ENCODE results near the gene KXD1. TPM values are rescaled to one million over a fixed set of nuclear protein-coding genes. Genes with fewer than 3 reads are reported as not detected.

KXD1 gene
- total and polyA plus RNA-seq, 10 of the 15 experiments (the other 5 are each of a cell fraction or from before 2014, with no cell fraction given): 27.5 to 209 (median 129) TPM

DNA sequence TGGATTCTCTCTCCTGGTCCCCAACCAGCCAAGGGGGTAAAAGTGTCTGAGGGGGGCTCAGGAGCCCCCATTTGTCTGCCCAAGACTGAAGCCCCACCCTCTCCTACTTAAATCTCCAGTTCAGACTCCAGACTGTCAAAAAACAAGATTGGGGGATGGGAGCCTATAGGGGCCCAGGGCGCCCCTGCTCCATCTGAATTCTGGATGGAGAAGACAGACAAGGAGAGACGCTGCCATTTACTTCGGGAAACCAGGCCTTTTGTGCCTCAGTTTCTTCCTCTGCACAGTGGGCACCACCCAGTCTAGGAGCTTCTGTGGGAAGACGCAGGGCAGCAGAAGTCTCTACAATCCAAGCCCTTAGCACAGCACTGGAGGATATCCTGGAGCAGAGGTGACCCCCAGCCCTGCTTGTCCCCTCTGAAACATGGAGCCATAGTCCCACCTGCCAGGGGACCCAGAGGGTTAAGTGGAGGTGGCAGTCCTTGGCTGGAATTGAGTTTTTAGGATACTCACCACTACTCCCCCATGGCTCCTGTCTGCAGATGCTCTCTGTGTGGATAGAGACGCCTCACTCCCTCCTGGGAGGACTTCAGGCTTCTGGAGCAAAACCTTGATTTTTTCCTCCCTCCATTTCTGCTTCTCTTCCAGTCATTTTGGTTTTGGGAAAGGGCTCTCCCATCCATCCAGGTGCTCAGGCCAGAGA, 50.6 kb downstream of the KXD1 start (continued):
- TF ChIP-seq, protein P1, sequence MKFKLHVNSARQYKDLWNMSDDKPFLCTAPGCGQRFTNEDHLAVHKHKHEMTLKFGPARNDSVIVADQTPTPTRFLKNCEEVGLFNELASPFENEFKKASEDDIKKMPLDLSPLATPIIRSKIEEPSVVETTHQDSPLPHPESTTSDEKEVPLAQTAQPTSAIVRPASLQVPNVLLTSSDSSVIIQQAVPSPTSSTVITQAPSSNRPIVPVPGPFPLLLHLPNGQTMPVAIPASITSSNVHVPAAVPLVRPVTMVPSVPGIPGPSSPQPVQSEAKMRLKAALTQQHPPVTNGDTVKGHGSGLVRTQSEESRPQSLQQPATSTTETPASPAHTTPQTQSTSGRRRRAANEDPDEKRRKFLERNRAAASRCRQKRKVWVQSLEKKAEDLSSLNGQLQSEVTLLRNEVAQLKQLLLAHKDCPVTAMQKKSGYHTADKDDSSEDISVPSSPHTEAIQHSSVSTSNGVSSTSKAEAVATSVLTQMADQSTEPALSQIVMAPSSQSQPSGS (IDR thresholded peaks at IDR 0.05; ENCODE audit: low read length): no peak
- TF ChIP-seq NR2F1 (conservative IDR thresholded peaks at IDR 0.05): no peak

DNA sequence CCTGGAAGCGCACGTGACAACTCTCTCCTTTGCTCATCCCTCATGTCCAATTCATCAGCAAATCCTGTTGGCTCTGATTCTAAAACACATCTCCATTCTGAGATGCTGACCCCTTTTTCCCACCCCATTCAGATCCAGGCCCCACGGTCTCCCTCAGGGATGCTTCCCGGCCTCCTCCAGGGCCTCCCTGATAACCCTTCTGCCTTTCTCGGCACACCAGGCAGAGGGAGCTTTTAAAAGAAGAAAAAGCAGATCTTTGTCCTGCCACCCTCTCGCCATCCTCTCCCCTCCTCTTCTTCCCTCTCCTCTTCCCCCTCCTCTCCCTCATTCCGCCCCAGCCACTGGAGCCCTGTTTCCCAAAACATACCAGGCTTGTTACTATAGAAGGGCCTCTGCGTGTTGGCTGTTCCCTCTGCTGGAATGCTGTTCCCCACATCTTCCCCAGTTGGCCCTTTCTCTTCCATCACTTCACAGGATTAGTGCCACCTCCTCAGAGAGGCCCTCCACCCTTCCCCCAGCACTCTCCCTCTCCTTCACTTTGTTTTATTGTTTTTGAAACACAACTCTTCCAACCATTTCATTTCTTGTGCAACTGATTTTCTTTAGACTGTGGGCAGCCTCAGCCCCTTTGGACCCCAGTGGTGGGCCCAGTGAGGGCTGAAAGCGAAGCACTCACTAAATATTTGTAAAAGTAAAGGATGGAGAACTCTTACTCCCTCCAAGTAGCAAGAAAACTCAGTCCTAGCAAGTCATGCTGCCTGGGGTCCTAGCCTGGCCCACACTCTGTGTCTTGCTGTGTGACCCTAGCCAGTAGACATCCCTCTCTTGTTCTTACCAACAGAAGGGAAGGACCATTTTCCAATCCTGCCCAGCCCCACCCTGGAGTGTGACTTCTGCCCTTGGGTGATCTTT, 51.4 kb downstream of the KXD1 start:
- DNase-seq (ENCODE audit: low read depth, low spot score) (no peak), FAIRE-seq (no peak), ATAC-seq (no peak)
- TF ChIP-seq LARP7 (IDR thresholded peaks at IDR 0.05) (no peak), RAD21 (IDR thresholded peaks at IDR 0.05; ENCODE audit: insufficient read depth, low read depth, low read length) (no peak), CBFB (IDR thresholded peaks at IDR 0.05; ENCODE audit: low read depth) (no peak), SPI1 (IDR thresholded peaks at IDR 0.05; ENCODE audit: borderline replicate concordance, insufficient read depth, low read depth, low read length) (no peak), TAF1 (IDR thresholded peaks at IDR 0.05; ENCODE audit: borderline replicate concordance, low read depth, low read length) (no peak), FOXK2 (IDR thresholded peaks at IDR 0.05) (no peak), CTCF (IDR thresholded peaks at IDR 0.05 in 2 of 3, conservative IDR thresholded peaks at IDR 0.05 in 1 of 3; ENCODE audit: control insufficient read depth in 2 of 3, extremely low read depth in 1 of 3, insufficient read depth in 1 of 3, low read depth in 3 of 3, low read length in 3 of 3) (no peak), ZNF24 (IDR thresholded peaks at IDR 0.05) (no peak)
- TF ChIP-seq, protein P2, sequence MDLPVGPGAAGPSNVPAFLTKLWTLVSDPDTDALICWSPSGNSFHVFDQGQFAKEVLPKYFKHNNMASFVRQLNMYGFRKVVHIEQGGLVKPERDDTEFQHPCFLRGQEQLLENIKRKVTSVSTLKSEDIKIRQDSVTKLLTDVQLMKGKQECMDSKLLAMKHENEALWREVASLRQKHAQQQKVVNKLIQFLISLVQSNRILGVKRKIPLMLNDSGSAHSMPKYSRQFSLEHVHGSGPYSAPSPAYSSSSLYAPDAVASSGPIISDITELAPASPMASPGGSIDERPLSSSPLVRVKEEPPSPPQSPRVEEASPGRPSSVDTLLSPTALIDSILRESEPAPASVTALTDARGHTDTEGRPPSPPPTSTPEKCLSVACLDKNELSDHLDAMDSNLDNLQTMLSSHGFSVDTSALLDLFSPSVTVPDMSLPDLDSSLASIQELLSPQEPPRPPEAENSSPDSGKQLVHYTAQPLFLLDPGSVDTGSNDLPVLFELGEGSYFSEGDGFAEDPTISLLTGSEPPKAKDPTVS (IDR thresholded peaks at IDR 0.05; ENCODE audit: low read depth, low read length): no peak
- TF ChIP-seq, protein P3, sequence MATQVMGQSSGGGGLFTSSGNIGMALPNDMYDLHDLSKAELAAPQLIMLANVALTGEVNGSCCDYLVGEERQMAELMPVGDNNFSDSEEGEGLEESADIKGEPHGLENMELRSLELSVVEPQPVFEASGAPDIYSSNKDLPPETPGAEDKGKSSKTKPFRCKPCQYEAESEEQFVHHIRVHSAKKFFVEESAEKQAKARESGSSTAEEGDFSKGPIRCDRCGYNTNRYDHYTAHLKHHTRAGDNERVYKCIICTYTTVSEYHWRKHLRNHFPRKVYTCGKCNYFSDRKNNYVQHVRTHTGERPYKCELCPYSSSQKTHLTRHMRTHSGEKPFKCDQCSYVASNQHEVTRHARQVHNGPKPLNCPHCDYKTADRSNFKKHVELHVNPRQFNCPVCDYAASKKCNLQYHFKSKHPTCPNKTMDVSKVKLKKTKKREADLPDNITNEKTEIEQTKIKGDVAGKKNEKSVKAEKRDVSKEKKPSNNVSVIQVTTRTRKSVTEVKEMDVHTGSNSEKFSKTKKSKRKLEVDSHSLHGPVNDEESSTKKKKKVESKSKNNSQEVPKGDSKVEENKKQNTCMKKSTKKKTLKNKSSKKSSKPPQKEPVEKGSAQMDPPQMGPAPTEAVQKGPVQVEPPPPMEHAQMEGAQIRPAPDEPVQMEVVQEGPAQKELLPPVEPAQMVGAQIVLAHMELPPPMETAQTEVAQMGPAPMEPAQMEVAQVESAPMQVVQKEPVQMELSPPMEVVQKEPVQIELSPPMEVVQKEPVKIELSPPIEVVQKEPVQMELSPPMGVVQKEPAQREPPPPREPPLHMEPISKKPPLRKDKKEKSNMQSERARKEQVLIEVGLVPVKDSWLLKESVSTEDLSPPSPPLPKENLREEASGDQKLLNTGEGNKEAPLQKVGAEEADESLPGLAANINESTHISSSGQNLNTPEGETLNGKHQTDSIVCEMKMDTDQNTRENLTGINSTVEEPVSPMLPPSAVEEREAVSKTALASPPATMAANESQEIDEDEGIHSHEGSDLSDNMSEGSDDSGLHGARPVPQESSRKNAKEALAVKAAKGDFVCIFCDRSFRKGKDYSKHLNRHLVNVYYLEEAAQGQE (IDR thresholded peaks at IDR 0.05; ENCODE audit: low read depth, low read length): no peak
- CTCF ChIA-PET: no interaction called here
- intact Hi-C loops (cut with micrococcal nuclease; ENCODE audit: unreplicated experiment): no loop called here
- Histone ChIP-seq H4K20me1 (ENCODE audit: control insufficient read depth, insufficient read depth) (no peaks in the 10 kb centered on the region; the same call in 1 of the 2 replicates), H3K9ac (ENCODE audit: control insufficient read depth, insufficient read depth, low read length) (no peak overlapping the region), H2AFZ (ENCODE audit: control insufficient read depth, low read depth, low read length) (no peak overlapping the region), H3K4me3 (no peak overlapping the region), H3K36me3 (ENCODE audit: control insufficient read depth in 2 of 2, insufficient read depth in 2 of 2, low read length in 1 of 2) (no peaks in the 10 kb centered on the region), H3K79me2 (ENCODE audit: control insufficient read depth, insufficient read depth, low read length) (no peaks in the 10 kb centered on the region), H3K4me1 (ENCODE audit: control insufficient read depth, insufficient read depth, low read length) (no peaks in the 10 kb centered on the region), H3K9me3 (replicated peaks; ENCODE audit: control insufficient read depth, insufficient read depth, low read length) (no peaks in the 10 kb centered on the region), H3K27ac (ENCODE audit: control insufficient read depth, insufficient read depth) (no peak overlapping the region), H3K4me2 (ENCODE audit: control insufficient read depth, insufficient read depth) (no peak overlapping the region), H3K27me3 (replicated peaks in 1 of 2; ENCODE audit: control insufficient read depth in 2 of 2, insufficient read depth in 2 of 2, low read length in 1 of 2) (peaks cover 26 to 33% of the 10 kb centered on the region in 2 experiments)
- WGBS (ENCODE audit: insufficient coverage, insufficient replicate concordance, low lambda C conversion rate, missing lambda C conversion rate): 38% methylated on average over 9 of the region's 9 CpGs
- no TSS peak for BruUV-seq (replicated peaks)
- RAD21 ChIA-PET (ENCODE audit: unreplicated experiment): no interaction called here
- POLR2A ChIA-PET: no interaction called here
- in situ Hi-C loops (cut with MboI): no loop called here
- SMC1A ChIA-PET (ENCODE audit: uncharacterized antibody, unreplicated experiment): no interaction called here
